ENCODE results near the gene PITPNM3.
A peak's percentile ranks its signal among the peaks of the same experiment; 100 is the strongest.

Gene PITPNM3

GRCh38 chr17:6428207-6428965 is 128.0 kb downstream of the PITPNM3 start:
- in situ Hi-C loops (cut with MboI; ENCODE audit: low pct_unique_long_range_greater_than_20kb, low sequenced_read_pairs, unreplicated experiment), result loop anchor here (25.0 kb wide), 1 partner anchor 716 kb away; no protein-coding TSS in a partner anchor
- no peak for DNase-seq (ENCODE audit: low spot score)
- TF ChIP-seq CTCF (IDR thresholded peaks at IDR 0.05; ENCODE audit: extremely low read depth, insufficient read depth, missing control alignments), result no peak

- in situ Hi-C loops (cut with MboI; ENCODE audit: low pct_unique_long_range_greater_than_20kb, low sequenced_read_pairs, unreplicated experiment), result loop anchor here (25.0 kb wide), 1 partner anchor 715 kb away; no protein-coding TSS in a partner anchor
- no peak for TF ChIP-seq CTCF (IDR thresholded peaks at IDR 0.05; ENCODE audit: extremely low read depth, insufficient read depth, missing control alignments)
- peak; percentile 55 for DNase-seq (ENCODE audit: low spot score)
These were observed 129.0 kb downstream of the PITPNM3 start for GRCh38 chr17:6427279-6427781.

- in situ Hi-C loops (cut with MboI; ENCODE audit: low pct_unique_long_range_greater_than_20kb, low sequenced_read_pairs, unreplicated experiment), result loop anchor here (25.0 kb wide), 1 partner anchor 714 kb away; no protein-coding TSS in a partner anchor
- DNase-seq (ENCODE audit: low spot score), result no peak
- no peak for TF ChIP-seq CTCF (IDR thresholded peaks at IDR 0.05; ENCODE audit: extremely low read depth, insufficient read depth, missing control alignments)
These were observed 129.8 kb downstream of the PITPNM3 start for GRCh38 chr17:6426356-6427101.

- no peak for DNase-seq (ENCODE audit: low spot score)
- in situ Hi-C loops (cut with MboI; ENCODE audit: low pct_unique_long_range_greater_than_20kb, low sequenced_read_pairs, unreplicated experiment), result loop anchor here (25.0 kb wide), 1 partner anchor 713 kb away; no protein-coding TSS in a partner anchor
- no peak for TF ChIP-seq CTCF (IDR thresholded peaks at IDR 0.05; ENCODE audit: extremely low read depth, insufficient read depth, missing control alignments)
These were observed 130.9 kb downstream of the PITPNM3 start for GRCh38 chr17:6425407-6425806.

GRCh38 chr17:6423931-6424330 is 132.4 kb downstream of the PITPNM3 start:
- DNase-seq (ENCODE audit: low spot score), result no peak
- in situ Hi-C loops (cut with MboI; ENCODE audit: low pct_unique_long_range_greater_than_20kb, low sequenced_read_pairs, unreplicated experiment), result no loop called here
- TF ChIP-seq CTCF (IDR thresholded peaks at IDR 0.05; ENCODE audit: extremely low read depth, insufficient read depth, missing control alignments), result no peak

GRCh38 chr17:6422654-6423241 is 133.6 kb downstream of the PITPNM3 start:
- no peak for DNase-seq (ENCODE audit: low spot score)
- in situ Hi-C loops (cut with MboI; ENCODE audit: low pct_unique_long_range_greater_than_20kb, low sequenced_read_pairs, unreplicated experiment), result no loop called here
- no peak for TF ChIP-seq CTCF (IDR thresholded peaks at IDR 0.05; ENCODE audit: extremely low read depth, insufficient read depth, missing control alignments)

All from GM13977 (cell line).